Neural cell (in vitro differentiated cells): ENCODE results near the gene RSKR.

ENCODE experiments used
- POLR2AphosphoS5 ChIP-seq: IDR thresholded peaks from 2 replicates; pipeline ENCODE4 v1.6.1; 2012
- TAF1 ChIP-seq: IDR thresholded peaks from 2 replicates; pipeline ENCODE4 v1.6.1; 2012; ENCODE audit warnings: low read depth
- TF ChIP-seq, protein P1 (sequence below): fragments of 450-650 bp; IDR thresholded peaks from 2 replicates; pipeline ENCODE4 v1.5.1; 2014; ENCODE audit warnings: antibody characterized with exemption, mild to moderate bottlenecking, moderate library complexity; ENCODE audit not compliant: poor library complexity, severe bottlenecking

DNA sequence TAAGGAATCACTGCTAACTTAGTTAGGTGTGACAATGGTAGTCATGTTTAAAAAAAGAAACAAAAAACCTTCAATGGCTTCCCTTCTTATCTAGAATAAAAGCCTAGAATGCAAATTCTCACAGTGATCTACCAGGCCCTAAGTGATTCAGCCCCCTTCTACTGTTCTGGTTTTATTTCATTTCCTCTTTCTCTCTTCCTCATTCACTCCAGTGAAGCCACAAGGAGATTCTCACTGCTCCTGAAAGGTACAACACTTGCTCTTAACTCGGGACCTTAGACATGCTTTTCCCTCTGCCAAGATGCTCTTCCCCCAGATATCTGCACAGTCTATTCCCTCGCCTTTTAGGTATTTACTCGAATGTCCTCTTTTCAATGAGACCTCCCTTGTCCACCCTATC is 46.4 kb downstream of the RSKR start:
- TF ChIP-seq, protein P1, sequence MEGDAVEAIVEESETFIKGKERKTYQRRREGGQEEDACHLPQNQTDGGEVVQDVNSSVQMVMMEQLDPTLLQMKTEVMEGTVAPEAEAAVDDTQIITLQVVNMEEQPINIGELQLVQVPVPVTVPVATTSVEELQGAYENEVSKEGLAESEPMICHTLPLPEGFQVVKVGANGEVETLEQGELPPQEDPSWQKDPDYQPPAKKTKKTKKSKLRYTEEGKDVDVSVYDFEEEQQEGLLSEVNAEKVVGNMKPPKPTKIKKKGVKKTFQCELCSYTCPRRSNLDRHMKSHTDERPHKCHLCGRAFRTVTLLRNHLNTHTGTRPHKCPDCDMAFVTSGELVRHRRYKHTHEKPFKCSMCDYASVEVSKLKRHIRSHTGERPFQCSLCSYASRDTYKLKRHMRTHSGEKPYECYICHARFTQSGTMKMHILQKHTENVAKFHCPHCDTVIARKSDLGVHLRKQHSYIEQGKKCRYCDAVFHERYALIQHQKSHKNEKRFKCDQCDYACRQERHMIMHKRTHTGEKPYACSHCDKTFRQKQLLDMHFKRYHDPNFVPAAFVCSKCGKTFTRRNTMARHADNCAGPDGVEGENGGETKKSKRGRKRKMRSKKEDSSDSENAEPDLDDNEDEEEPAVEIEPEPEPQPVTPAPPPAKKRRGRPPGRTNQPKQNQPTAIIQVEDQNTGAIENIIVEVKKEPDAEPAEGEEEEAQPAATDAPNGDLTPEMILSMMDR, result no peak
- TF ChIP-seq POLR2AphosphoS5 (no peak), TAF1 (no peak)
